Stomach (tissue), 9 donors: ENCODE measurements around the gene RBFOX1. TPM values are rescaled to one million over a fixed set of nuclear protein-coding genes. Genes with fewer than 3 reads are reported as not detected.

Source experiments
- DNase-seq, 2 donors: peaks; one replicate each; pipeline versions ENCODE4 v3.0.0 to v3.0.0-alpha.2; 2013 to 2019
- H3K27ac ChIP-seq, 5 donors: fragments of 200-600 bp in 4 of 5; sonication (generic) in 4 of 5; one replicate each; pipeline ENCODE4 v1.5.1; 2013 to 2019; ENCODE audit warnings: mild to moderate bottlenecking in 1 of 5, moderate library complexity in 1 of 5
- H3K27me3 ChIP-seq, 3 donors: fragments of 200-600 bp; sonication (generic); one replicate each; pipeline ENCODE4 v1.5.1; 2017 to 2019; ENCODE audit warnings: mixed run types in 1 of 3
- H3K36me3 ChIP-seq, 4 donors: fragments of 200-600 bp; sonication (generic); 1 replicate in 3 of 4; 2 replicates in 1 of 4; pipeline ENCODE4 v1.5.1; 2016 to 2019
- H3K4me1 ChIP-seq, 4 donors: fragments of 200-600 bp; sonication (generic); one replicate each; pipeline ENCODE4 v1.5.1; 2016 to 2019
- H3K4me3 ChIP-seq, 4 donors: fragments of 200-600 bp; sonication (generic) in 3 of 4; one replicate each; pipeline ENCODE4 v1.5.1; 2016 to 2019; ENCODE audit warnings: mild to moderate bottlenecking in 1 of 4
- H3K9me3 ChIP-seq, 4 donors: fragments of 200-600 bp; sonication (generic); one replicate each; pipeline ENCODE4 v1.5.1; 2016 to 2019
- EP300 ChIP-seq: sonication (generic); formaldehyde crosslinking; IDR thresholded peaks from one replicate; pipeline ENCODE4 v1.6.1; 2017; ENCODE audit warnings: antibody characterized with exemption
- POLR2A ChIP-seq, 4 donors: fragments of 450-650 bp; IDR thresholded peaks; one replicate each; pipeline ENCODE4 v1.6.1; 2016; ENCODE audit warnings: antibody characterized with exemption in 4 of 4, control low read depth in 2 of 4, mild to moderate bottlenecking in 1 of 4, moderate library complexity in 1 of 4
- POLR2AphosphoS5 ChIP-seq, 3 donors: sonication (generic); formaldehyde crosslinking; IDR thresholded peaks; one replicate each; pipeline ENCODE4 v1.6.1; 2016; ENCODE audit warnings: antibody characterized with exemption in 3 of 3
- WGBS, 5 donors: extraction: QIAGEN DNeasy Blood & Tissue Kit in 3 of 5; methylation state at CpG; one replicate each; pipeline versions ENCODE4 v1.1.5 to v1.1.7; 2013 to 2018; 5-methylcytosine and 5-hydroxymethylcytosine counted together
- intact Hi-C: fragments of 100-400 bp; cut with DNase I; formaldehyde crosslinking; loops from one replicate; pipeline ENCODE4 v1.15.1; 2023; ENCODE audit warnings: low total_unique reads
- polyA plus RNA-seq, 3 donors: library from polyadenylated mRNA; stranded (reverse); fragments of 200-250 nt; gene quantifications; one replicate each; pipeline ENCODE4 v1.2.3, GENCODE V29; 2013
- total RNA-seq, 5 donors: library from RNA; depleted of rRNA; stranded (reverse); fragments of >200 nt; gene quantifications; one replicate each; pipeline versions ENCODE4 v1.1.0 to v1.2.3, GENCODE V29; 2014 to 2016
- TF ChIP-seq, protein P1 (sequence below), 7 experiments: fragments of 450-650 bp in 4 of 7; fragments of 200-600 bp in 3 of 7; sonication (generic) in 3 of 7; IDR thresholded peaks; one replicate each; pipeline ENCODE4 v1.5.1; 2016 to 2019; ENCODE audit warnings: antibody characterized with exemption in 7 of 7, control low read depth in 2 of 7, mild to moderate bottlenecking in 1 of 7
- donor health status: healthy with polysubstance abuse.
- donor health status: Bipolar disorder and iron deficiency.
- donor health status: healthy.

RBFOX1 gene
- total and polyA plus RNA-seq, 8 donors: 0.03 to 20.9 (median 0.35) TPM; not detected in 4

DNA sequence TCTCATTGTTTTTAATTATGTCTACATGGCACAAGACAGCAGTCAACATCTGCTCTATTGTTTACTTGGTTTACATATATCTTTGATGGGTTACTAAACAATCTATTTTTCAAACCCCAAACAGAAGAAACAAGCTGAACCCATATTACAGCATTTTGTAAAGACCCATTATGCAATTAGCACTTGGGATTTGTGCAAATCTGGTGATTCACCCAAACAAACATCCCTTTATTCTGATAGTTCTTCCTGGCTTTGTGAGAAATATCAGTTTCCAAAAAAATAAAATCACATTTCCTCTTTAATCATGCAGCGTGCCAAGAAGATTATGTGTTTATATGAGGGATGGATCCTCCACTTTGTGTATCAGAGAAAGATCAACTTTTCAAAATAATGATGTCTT is 16.8 kb upstream of the RBFOX1 start:
- H3K9me3 ChIP-seq: peaks cover 0 to 5% (median 0%) of the 10 kb centered on the region in 4 donors
- no peaks in the 10 kb centered on the region for H3K4me1 ChIP-seq
- DNase-seq: no peak
- intact Hi-C loops: no loop called here
- H3K36me3 ChIP-seq: no peaks in the 10 kb centered on the region
- H3K27me3 ChIP-seq: no peaks in the 10 kb centered on the region
- H3K27ac ChIP-seq: no peak overlapping the region
- no peak overlapping the region for H3K4me3 ChIP-seq
- WGBS, 5 donors: 55 to 63% (median 61%) methylated on average over 1 of the region's 1 CpG
- TF ChIP-seq POLR2AphosphoS5 (IDR thresholded peaks at IDR 0.05): no peak
- TF ChIP-seq POLR2A (IDR thresholded peaks at IDR 0.05): no peak
- no peak for TF ChIP-seq EP300
- TF ChIP-seq, protein P1, sequence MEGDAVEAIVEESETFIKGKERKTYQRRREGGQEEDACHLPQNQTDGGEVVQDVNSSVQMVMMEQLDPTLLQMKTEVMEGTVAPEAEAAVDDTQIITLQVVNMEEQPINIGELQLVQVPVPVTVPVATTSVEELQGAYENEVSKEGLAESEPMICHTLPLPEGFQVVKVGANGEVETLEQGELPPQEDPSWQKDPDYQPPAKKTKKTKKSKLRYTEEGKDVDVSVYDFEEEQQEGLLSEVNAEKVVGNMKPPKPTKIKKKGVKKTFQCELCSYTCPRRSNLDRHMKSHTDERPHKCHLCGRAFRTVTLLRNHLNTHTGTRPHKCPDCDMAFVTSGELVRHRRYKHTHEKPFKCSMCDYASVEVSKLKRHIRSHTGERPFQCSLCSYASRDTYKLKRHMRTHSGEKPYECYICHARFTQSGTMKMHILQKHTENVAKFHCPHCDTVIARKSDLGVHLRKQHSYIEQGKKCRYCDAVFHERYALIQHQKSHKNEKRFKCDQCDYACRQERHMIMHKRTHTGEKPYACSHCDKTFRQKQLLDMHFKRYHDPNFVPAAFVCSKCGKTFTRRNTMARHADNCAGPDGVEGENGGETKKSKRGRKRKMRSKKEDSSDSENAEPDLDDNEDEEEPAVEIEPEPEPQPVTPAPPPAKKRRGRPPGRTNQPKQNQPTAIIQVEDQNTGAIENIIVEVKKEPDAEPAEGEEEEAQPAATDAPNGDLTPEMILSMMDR (IDR thresholded peaks at IDR 0.05): no peak

DNA sequence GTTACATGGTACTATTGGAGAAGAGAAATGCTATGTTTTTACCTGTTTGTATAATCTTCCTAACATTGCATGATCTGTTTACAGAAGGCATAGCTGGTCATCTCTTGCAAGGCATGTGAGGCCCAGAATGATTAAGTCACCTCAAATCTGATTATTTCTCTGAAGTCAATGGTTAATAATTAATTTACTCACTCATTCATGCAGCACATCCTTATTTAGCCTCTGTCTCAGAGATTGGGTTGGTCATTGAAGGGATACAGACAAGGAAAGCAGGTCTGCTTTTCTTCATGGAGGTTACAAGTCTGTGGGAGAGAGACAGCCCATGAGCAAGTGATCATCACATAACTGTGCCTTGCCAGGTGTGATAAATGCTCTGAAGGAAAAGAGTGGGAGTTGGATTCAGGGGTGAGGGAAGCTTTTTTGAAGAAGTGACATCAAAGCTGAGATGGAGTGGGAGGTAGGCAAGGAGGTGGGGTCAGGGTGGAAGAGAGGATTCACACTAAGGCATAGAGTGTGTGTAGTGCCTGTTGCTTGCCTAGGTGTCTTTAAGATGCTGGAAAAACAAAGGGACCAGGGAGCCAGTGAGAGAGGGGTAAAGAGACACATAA is 16.3 kb upstream of the RBFOX1 start:
- TF ChIP-seq, protein P1 (IDR thresholded peaks at IDR 0.05): no peak
- TF ChIP-seq EP300 (no peak), POLR2A (IDR thresholded peaks at IDR 0.05) (no peak), POLR2AphosphoS5 (IDR thresholded peaks at IDR 0.05) (no peak)
- Histone ChIP-seq H3K4me1 (no peaks in the 10 kb centered on the region), H3K27ac (no peak overlapping the region), H3K27me3 (no peaks in the 10 kb centered on the region), H3K9me3 (peaks cover 0 to 5% (median 0%) of the 10 kb centered on the region in 4 donors), H3K36me3 (no peaks in the 10 kb centered on the region), H3K4me3 (no peak overlapping the region)
- intact Hi-C loops: no loop called here
- no peak for DNase-seq

DNA sequence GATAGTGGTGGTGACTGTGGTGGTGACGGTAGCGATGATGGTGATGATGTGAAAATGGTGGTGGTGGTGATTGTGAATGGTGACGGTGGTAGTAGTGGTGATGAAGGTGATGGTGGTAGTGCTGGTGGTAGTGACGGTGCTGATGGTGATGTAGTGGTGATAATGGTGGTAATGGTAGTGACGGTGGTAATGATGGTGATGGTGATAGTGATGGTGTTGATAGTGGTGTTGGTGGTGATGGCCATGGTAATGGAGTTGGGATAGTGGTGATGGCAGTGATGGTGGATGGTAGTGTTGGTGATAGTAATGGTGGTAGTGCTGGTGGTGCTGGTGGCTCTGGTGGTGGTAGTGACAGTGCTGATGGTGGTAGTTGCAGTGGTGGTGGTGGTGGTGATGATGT is 14.7 kb upstream of the RBFOX1 start:
- H3K4me1 ChIP-seq: no peaks in the 10 kb centered on the region
- TF ChIP-seq POLR2A (IDR thresholded peaks at IDR 0.05) (no peak), POLR2AphosphoS5 (IDR thresholded peaks at IDR 0.05) (no peak), EP300 (no peak)
- TF ChIP-seq, protein P1 (IDR thresholded peaks at IDR 0.05): no peak
- no peak overlapping the region for H3K4me3 ChIP-seq
- no peak overlapping the region for H3K27ac ChIP-seq
- H3K27me3 ChIP-seq: no peaks in the 10 kb centered on the region
- no peaks in the 10 kb centered on the region for H3K36me3 ChIP-seq
- WGBS, 5 donors: 87 to 98% (median 93%) methylated on average over 5 of the region's 5 CpGs
- DNase-seq: no peak
- H3K9me3 ChIP-seq: peaks cover 0 to 5% (median 0%) of the 10 kb centered on the region in 4 donors
- intact Hi-C loops: no loop called here

DNA sequence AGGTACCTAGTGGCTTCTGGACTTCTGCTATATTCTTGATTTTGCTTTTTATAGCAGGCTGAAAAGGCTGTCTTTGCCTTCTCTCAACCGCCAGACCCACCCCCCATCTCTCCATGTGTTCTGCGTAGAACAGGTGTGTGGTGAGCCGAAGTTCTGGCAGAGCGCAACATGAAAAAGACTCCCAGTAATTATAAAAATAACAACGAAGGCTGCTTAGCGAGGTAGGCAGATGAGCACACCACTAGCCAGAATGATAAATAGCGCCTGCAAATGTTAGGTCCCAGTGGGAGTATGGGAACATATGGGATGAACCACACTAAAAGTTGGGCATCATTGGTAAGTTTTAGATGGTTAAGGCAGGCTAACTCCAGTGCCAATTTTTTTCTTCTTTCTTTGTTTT is 14.0 kb upstream of the RBFOX1 start:
- WGBS, 5 donors: 82 to 87% (median 86%) methylated on average over 7 of the region's 7 CpGs
- Histone ChIP-seq H3K36me3 (no peaks in the 10 kb centered on the region), H3K27me3 (no peaks in the 10 kb centered on the region), H3K27ac (no peak overlapping the region), H3K9me3 (peaks cover 0 to 5% (median 0%) of the 10 kb centered on the region in 4 donors), H3K4me1 (no peaks in the 10 kb centered on the region), H3K4me3 (no peak overlapping the region)
- TF ChIP-seq, protein P1 (IDR thresholded peaks at IDR 0.05): no peak
- no peak for TF ChIP-seq EP300
- no peak for TF ChIP-seq POLR2AphosphoS5 (IDR thresholded peaks at IDR 0.05)
- DNase-seq: no peak
- intact Hi-C loops: no loop called here
